ENCODE data around the gene MAN1A2. TPM values are rescaled to one million over a fixed set of nuclear protein-coding genes. Genes with fewer than 3 reads are reported as not detected.

MAN1A2 gene
- total RNA-seq, 6 experiments from 2014 or later, result 38.0 to 45.1 (median 40.7) TPM

GRCh38 chr1:117372863-117373412, 5.7 kb downstream of the MAN1A2 start:
- DNase-seq, result no peak
- TF ChIP-seq, protein P1, sequence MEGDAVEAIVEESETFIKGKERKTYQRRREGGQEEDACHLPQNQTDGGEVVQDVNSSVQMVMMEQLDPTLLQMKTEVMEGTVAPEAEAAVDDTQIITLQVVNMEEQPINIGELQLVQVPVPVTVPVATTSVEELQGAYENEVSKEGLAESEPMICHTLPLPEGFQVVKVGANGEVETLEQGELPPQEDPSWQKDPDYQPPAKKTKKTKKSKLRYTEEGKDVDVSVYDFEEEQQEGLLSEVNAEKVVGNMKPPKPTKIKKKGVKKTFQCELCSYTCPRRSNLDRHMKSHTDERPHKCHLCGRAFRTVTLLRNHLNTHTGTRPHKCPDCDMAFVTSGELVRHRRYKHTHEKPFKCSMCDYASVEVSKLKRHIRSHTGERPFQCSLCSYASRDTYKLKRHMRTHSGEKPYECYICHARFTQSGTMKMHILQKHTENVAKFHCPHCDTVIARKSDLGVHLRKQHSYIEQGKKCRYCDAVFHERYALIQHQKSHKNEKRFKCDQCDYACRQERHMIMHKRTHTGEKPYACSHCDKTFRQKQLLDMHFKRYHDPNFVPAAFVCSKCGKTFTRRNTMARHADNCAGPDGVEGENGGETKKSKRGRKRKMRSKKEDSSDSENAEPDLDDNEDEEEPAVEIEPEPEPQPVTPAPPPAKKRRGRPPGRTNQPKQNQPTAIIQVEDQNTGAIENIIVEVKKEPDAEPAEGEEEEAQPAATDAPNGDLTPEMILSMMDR (IDR thresholded peaks at IDR 0.05), result no peak
- no peak overlapping the region for H3K4me3 Mint-ChIP-seq
- H3K27me3 Mint-ChIP-seq (ENCODE audit: insufficient read depth), result no peaks in the 10 kb centered on the region; the same call in 1 of the 2 replicates
- H3K4me1 Mint-ChIP-seq (ENCODE audit: low read depth), result peaks cover 44% of the 10 kb centered on the region
- H3K9me3 Mint-ChIP-seq, result no peaks in the 10 kb centered on the region
- no peaks in the 10 kb centered on the region for H3K36me3 Mint-ChIP-seq (ENCODE audit: low read depth)
- H3K27ac Mint-ChIP-seq, result no peak overlapping the region

DNA sequence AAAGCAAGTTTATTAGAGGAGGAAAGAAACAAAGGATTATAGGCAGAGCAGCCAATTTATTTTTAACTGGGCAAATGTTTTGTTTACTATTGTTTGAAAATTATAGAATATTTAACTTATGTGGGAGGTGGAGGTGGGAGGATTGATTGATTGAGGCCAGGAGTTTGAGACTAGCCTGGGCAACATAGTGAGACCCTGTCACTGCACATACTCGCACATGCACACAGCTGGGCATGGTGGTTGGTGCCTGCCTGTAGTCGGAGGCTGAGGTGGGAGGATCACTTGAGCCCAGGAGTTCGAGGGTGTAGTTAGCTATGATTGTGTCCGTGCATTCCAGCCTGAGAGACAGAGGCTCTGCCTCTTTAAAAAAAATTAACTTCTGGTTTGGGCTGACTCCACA, 6.7 kb downstream of the MAN1A2 start:
- H3K36me3 Mint-ChIP-seq (ENCODE audit: low read depth), result no peaks in the 10 kb centered on the region
- H3K9me3 Mint-ChIP-seq, result no peaks in the 10 kb centered on the region
- no peak for DNase-seq
- TF ChIP-seq, protein P1 (IDR thresholded peaks at IDR 0.05), result no peak
- H3K4me1 Mint-ChIP-seq (ENCODE audit: low read depth), result peaks cover 40% of the 10 kb centered on the region
- H3K27me3 Mint-ChIP-seq (ENCODE audit: insufficient read depth), result no peaks in the 10 kb centered on the region; the same call in 1 of the 2 replicates
- no peak overlapping the region for H3K4me3 Mint-ChIP-seq
- no peak overlapping the region for H3K27ac Mint-ChIP-seq

GRCh38 chr1:117375327-117375726, 8.1 kb downstream of the MAN1A2 start:
- no peaks in the 10 kb centered on the region for H3K36me3 Mint-ChIP-seq (ENCODE audit: low read depth)
- peaks cover 29% of the 10 kb centered on the region for H3K4me1 Mint-ChIP-seq (ENCODE audit: low read depth)
- no peaks in the 10 kb centered on the region; the same call in 1 of the 2 replicates for H3K27me3 Mint-ChIP-seq (ENCODE audit: insufficient read depth)
- H3K9me3 Mint-ChIP-seq, result no peaks in the 10 kb centered on the region
- TF ChIP-seq, protein P1 (IDR thresholded peaks at IDR 0.05), result no peak
- H3K4me3 Mint-ChIP-seq, result no peak overlapping the region
- DNase-seq, result no peak
- no peak overlapping the region for H3K27ac Mint-ChIP-seq

- TF ChIP-seq, protein P1 (IDR thresholded peaks at IDR 0.05), result no peak
- Mint-ChIP-seq H3K27me3 (ENCODE audit: insufficient read depth) (peaks cover 2% of the 10 kb centered on the region; the same call in 1 of the 2 replicates), H3K4me1 (ENCODE audit: low read depth) (peaks cover 25% of the 10 kb centered on the region), H3K27ac (no peak overlapping the region), H3K36me3 (ENCODE audit: low read depth) (peaks cover 16% of the 10 kb centered on the region), H3K9me3 (peaks cover 22% of the 10 kb centered on the region), H3K4me3 (no peak overlapping the region)
- DNase-seq, result no peak
These were observed 19.9 kb downstream of the MAN1A2 start for GRCh38 chr1:117387060-117387633.

GRCh38 chr1:117388328-117388727, 21.1 kb downstream of the MAN1A2 start:
- Mint-ChIP-seq H3K36me3 (ENCODE audit: low read depth) (peaks cover 11% of the 10 kb centered on the region), H3K27me3 (ENCODE audit: insufficient read depth) (peaks cover 2% of the 10 kb centered on the region; the same call in 1 of the 2 replicates), H3K9me3 (peaks cover 13% of the 10 kb centered on the region), H3K4me1 (ENCODE audit: low read depth) (peaks cover 37% of the 10 kb centered on the region), H3K27ac (no peak overlapping the region), H3K4me3 (no peak overlapping the region)
- no peak for DNase-seq
- TF ChIP-seq, protein P1 (IDR thresholded peaks at IDR 0.05), result no peak
